HG03064 (cell line): ENCODE results near the gene CDKN1B.

Source experiments
- ATAC-seq: cut with Tn5 transposase; IDR thresholded peaks from one replicate; pipeline ENCODE4 v1.9.1; 2021; ENCODE audit warnings: low read depth; ENCODE audit not compliant: unreplicated experiment

The CDKN1B gene

DNA sequence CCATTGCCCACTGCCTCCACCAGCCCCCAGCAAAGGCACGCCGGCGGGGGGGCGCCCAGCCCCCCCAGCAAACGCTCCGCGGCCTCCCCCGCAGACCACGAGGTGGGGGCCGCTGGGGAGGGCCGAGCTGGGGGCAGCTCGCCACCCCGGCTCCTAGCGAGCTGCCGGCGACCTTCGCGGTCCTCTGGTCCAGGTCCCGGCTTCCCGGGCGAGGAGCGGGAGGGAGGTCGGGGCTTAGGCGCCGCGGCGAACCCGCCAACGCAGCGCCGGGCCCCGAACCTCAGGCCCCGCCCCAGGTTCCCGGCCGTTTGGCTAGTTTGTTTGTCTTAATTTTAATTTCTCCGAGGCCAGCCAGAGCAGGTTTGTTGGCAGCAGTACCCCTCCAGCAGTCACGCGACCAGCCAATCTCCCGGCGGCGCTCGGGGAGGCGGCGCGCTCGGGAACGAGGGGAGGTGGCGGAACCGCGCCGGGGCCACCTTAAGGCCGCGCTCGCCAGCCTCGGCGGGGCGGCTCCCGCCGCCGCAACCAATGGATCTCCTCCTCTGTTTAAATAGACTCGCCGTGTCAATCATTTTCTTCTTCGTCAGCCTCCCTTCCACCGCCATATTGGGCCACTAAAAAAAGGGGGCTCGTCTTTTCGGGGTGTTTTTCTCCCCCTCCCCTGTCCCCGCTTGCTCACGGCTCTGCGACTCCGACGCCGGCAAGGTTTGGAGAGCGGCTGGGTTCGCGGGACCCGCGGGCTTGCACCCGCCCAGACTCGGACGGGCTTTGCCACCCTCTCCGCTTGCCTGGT is at the start of gene CDKN1B:
TSS of gene CDKN1B (plus strand) at position 576 of the 793 bp plus-strand sequence. CDS start 472 bp downstream, outside the sequence.
- ATAC-seq: peak; percentile 37

GRCh38 chr12:12668005-12668404 is 49.2 kb upstream of the CDKN1B start:
- no peak for ATAC-seq

GRCh38 chr12:12669020-12669419 is 48.1 kb upstream of the CDKN1B start:
- no peak for ATAC-seq

DNA sequence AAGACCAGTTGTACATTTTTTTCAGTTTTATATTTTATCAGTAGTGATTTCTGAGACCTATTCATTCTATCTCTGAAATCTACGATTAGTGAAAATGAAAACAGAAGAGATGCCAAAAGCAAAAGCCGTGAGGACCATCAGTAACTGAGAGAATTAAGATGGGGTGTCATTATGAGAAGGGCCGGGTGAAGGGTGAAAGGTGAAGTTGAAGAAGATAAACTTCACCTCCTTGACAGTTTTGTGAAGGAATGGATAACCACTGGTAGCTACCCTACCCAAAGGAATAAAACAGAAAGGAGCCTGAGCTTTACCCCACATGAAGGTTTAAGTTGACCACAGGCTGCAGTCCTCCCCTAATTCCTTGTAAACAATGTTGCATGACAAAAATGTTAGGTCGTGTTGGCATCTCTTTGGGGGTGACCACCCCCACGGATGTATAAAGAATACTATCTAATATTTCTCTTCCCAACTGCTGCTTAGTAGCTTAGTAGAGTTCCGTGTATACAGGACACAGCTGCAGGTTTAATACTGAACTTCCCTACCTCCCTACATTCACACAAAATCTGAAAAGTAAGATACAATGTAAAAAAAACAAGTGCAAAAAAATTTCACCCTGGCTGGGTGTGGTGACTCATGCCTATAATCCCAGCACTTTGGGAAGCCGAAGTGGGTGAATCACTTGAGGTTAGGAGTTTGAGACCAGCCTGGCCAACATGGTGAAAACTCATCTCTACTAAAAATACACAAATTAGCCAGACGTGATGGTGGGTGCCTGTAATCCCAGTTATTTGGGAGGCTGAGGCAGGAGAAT is 45.1 kb upstream of the CDKN1B start:
- no peak for ATAC-seq

- peak; percentile 70 for ATAC-seq
These were observed 43.9 kb upstream of the CDKN1B start for GRCh38 chr12:12673296-12673695.

- ATAC-seq: no peak
These were observed 40.6 kb upstream of the CDKN1B start for GRCh38 chr12:12676605-12677004.

DNA sequence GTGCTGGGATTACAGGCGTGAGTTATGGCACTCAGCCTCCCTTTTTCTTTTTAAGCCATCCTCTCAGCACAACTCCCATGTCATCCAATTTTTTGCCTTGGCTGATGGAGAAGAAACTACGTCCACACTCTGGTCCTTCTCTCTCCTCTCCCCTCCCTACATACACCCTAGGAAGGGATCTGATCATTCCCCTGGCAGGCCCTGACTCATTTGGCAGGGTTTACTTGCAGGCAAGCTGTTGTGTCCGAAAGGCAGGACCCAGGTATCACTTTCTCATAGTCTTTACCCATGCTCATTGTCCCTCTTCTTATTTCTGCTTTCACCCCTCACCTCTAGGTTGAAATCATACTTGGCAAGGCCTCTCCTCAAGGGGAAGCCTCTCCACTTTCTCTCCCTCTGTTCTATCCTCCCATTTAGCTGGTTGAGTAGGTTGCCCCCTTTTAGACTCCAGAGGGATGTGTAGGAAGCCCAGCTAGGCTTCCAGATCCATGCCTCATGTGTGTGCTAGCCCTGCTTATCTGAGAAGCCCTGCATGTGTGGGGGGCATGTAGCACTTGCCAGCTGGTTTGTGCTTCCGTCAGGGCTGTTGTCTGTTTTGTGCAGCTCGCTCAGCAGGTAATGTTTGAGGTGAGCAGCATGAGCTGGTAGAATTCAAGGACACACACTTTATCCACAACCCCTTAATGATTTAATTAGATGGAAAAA is 36.0 kb upstream of the CDKN1B start:
- no peak for ATAC-seq

DNA sequence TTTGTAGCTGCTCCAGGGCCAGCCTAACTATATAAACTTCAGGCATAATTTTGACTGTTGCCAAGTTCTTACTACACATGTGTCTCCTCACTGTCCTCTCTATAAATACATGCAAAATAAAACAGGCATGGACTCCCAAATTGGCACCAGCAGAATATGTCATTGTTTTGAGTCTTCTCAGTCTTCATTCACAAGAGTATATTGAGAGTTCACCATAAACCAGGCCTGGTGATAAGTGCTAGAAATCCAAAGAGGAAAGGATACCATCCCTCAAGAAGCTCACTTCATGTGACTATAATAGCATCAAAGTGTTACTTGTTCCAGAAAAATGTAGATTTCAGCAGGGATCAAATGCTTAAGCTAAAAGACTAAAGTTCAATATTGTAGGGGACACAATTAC is 34.9 kb upstream of the CDKN1B start:
- ATAC-seq: no peak

DNA sequence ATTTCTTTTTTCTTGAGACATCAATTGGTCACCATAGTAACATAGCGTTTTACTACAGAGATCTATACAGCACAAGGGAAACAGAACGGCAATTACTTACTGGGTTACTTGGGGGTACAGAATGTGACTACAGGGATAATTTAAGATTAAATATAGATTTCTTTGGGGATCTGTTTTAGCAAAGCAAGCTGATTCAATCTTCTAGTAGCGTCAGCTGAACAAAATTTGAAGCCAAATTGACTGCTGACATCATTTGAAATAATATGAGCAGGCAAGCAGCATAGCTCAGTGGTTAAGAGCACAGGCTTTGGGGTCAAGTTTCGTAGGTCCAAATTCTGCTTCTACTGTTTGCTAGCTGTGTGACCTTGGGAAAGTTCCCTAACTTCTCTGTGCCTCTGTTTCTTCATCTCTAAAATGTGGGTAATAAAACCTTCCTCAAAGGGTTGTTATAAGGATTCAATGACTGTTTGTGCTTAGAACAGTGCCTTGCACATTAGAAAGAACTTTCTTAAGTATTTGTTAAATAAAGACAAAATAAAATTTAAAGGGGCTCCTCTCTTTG is 34.0 kb upstream of the CDKN1B start:
- no peak for ATAC-seq

DNA sequence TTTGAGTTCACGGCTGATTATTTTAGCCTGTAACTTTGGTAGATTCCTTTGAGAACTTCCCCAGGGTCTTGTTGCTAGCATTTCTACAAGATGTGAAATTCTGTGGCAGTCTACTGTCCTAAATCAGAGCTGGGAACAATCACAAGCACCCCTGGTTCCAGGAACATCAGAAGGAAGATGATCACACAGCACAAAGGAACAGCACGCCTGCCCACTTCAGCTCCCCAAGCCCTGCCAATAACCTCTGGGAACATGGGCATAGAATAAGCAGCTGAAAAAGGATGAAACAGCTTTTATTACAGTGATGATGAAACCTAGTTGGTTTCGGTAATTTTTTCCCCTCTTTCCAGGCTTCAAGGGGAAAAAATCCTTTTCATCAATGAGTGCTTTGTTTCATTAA is 33.4 kb upstream of the CDKN1B start:
- ATAC-seq: no peak

DNA sequence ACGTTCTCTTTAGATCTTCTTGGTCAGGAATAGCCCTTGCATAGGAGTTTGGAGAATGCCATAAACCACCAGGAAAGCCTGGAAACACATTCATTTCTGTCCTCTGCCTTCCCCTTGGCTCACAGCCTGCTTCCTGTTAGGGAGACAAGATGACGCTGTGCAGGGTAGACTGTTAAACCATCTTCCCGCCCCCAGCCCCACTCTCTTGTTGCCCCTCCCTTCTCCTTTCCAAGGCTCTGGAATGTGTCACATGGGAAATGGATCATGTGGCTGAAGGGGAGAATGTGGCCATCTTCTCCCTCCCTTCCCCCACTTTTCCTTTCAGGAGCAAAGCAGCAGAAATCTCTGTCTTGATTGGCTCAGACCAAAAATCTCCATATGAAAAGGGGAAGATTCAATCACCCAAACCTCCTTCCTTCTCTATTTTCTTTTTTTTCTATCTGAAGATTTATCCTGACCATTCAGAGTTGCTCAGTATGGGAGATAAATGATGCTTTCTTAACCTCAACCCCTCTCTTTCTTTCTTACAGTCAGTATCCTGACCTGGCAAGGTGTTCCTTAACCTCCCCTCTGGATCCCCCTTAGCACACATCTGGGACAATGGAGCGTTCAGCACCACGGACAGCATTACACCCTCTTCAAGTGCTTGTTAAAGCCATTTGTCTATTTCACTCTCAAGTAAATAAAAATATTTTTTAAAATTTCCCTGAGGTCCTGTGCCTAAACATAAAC is 32.6 kb upstream of the CDKN1B start:
- no peak for ATAC-seq

DNA sequence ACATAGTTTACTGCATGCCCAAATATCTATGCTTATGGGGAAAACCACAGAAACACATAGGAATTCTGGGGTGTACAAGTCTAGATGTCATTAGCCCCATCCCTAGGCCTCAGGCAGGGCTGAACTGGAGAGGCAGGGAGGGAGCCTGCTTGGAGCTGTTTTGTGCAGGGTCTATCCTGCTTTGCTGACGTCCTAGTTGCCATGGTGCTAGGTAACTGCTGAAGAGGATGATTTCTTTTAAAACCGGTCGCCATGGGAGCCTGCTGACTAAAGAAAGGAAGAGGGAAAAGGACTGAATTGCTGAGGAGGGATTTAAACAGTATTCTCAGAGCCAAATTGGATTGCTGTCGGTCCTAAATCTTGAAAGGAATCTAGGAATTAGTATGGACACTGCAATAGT is 31.9 kb upstream of the CDKN1B start:
- no peak for ATAC-seq

DNA sequence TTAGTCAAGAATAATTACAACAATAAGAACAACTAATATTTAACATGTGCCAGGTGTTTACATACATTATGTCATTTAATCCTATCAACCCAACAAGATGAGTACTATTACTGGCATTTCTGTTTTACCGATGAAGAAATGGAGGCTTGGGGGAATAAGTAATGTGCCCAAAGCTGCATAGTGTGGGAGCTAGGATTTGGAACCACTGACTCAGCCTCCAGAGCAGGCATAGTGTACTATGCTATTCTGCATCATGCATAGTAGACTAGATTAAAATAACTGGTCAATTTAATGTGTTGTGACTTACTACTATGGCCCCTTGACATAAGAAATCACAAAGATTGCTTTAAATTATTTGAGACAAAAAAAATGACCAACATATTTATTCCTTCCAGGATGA is 30.7 kb upstream of the CDKN1B start:
- no peak for ATAC-seq

- ATAC-seq: no peak
These were observed 30.2 kb upstream of the CDKN1B start for GRCh38 chr12:12686925-12687324.

DNA sequence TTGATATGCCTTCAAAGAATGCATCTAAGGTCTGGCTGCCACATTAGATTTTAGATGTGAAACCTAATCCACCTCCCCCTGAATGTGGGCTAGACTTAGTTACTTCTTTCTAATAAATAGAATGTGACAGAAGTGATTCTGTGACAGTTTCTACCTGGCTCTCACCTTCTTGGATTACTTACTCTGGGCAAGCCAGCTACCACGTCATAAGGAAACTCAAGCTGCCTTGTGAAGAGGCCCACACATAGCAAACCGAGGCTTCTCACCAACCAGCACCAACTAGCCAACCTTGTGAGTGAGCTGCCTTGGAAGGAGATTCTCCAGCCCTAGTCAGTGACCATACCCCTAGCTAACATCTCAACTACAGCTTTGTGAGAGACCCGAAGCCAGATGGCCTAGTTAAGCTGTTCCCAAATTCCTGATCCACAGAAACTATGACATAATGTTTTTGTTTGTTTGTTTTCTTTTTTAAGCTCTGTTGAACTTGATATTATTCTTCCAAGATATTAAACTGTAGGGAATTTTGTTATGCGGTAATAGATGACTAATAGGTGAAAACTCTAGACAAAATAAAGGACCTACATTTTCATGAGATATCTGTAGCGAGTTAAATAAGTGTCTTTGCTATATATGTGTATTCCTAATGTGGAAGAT is 27.4 kb upstream of the CDKN1B start:
- no peak for ATAC-seq

DNA sequence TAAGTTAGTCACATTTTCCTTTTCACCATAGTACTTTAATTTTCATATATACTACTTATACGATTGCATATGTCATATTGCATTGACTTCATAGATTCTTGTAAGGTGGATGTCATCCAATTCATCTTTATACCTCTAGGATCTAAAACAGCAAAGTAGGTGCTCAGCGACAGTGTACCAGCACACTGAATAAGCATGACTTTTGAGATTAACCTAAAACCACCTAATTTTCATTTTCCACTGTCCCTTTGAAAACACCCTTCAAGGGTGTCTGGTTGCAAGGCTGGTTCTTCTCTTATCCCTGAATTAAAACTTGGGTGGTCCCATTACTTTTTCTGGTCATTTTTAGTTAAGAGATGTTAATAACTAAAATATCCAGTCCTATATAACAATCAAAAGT is 25.6 kb upstream of the CDKN1B start:
- no peak for ATAC-seq

GRCh38 chr12:12693111-12693671 is 24.0 kb upstream of the CDKN1B start:
- ATAC-seq: no peak

DNA sequence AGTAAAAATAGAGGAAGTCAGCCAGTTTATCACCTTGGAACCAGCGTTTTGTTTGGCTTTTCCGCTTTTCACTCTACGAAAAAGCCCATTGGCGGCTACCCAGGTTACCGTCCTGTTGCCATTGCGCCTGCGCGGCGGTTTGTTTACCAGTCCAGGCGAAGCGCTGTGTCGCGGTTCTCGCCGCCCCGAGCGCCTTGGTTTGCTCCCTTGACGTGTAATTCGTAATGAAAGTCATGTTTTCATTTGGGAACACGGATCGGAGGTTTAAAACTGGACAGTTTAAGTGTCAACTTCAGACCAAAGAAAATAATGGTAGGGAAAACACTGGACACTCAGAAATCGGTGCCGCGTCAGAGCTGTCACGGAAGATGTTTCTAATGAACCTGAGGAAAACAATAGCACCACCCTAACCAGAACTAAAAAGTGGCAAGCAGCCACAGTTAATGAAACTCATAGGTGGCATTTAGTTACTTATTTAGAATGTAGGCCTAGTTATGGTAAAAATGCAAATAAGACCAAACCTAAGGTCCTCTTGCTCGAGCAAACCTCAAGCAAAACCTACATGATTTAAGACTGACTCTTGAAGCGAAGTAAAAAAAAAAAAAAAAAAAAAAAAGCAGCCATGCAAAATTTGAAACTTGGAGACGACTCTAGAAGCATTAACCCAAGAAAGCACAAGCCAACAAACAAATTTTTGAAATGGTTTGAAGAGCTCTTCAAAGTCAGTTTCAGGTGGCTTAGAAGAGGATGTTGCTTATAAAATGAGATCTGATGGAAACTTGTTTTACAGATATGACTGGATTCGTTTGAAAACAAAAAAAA is 20.4 kb upstream of the CDKN1B start:
- ATAC-seq: peak; percentile 64

GRCh38 chr12:12699345-12699744 is 17.8 kb upstream of the CDKN1B start:
- ATAC-seq: no peak
